Right lung (tissue), 5 donors: ENCODE results near the gene CUEDC1. TPM values are rescaled to one million over a fixed set of nuclear protein-coding genes. Genes with fewer than 3 reads are reported as not detected.
A peak's percentile ranks its signal among the peaks of the same experiment; 100 is the strongest.

Source experiments
- DNase-seq, 2 donors: peaks; one replicate each; pipeline ENCODE4 v3.0.0-alpha.2; 2013
- polyA plus RNA-seq, 5 donors: library from polyadenylated mRNA; unstranded; fragments of 120-200 nt; gene quantifications; one replicate each; pipeline versions ENCODE4 v1.2.1 to v1.2.3, GENCODE V29; 2013; ENCODE audit warnings: inconsistent platforms in 1 of 5, low replicate concordance in 1 of 5; ENCODE audit not compliant: insufficient read length in 5 of 5, insufficient read depth in 1 of 5

Gene CUEDC1
- polyA plus RNA-seq, 5 donors = 35.9 to 51.1 (median 37.9) TPM

DNA sequence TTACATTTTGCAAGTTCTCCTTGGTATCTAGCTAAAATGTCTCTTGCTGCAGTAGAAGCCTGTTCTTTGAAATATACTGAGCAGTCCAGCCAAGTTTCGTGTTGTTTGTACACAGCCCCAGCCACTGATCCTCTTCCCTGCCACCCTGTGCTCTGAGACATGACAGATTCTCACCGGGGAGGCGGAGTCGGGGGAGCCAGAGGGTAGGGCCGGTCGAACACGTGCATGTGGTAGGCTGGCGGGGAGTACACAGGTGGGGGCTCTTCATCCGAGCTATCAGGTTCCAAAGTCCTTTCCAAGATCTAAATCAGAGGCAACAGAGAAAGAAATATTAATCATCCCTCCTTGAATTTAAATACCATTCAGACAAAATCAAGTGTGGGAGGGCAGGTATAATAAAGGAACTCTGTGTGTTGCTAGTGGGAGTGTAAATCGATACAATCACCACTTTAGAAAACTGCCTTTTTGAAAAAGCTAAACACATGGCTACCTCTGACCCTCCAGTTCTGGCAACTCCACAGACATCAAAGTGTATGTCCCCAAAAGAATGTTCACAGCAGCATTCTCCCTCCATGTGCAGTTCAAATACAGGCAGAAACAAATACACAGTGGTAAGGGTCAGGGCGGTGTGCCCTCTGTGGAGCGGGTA is 75.7 kb downstream of the CUEDC1 start:
- no peak for DNase-seq

DNA sequence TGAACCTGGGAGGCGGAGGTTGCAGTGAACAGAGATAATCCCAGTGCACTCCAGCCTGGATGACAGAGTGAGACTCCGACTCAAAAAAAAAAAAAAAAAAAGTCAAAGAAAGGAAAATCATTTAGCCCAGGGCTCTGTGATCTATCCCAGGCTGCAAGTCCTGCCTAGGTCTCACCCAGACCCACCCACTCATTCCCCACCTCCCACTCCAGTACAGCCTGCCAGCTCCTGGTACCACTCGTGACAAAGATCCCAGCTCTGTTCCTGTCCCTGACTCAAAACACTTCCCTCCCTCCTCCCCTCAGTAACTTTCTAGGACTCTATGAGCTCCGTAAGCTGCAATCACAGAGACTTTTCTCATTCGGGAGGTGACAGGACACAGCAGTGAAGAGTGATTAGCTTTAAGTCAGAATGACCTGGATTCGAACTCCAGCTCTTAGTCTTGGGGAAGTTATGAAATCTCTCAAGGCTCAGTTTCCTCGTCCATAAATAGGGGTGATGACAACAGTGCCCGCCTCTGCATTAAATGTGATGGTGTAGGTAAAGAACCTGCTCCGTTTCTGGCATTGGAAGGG is 77.3 kb downstream of the CUEDC1 start:
- DNase-seq = no peak

DNA sequence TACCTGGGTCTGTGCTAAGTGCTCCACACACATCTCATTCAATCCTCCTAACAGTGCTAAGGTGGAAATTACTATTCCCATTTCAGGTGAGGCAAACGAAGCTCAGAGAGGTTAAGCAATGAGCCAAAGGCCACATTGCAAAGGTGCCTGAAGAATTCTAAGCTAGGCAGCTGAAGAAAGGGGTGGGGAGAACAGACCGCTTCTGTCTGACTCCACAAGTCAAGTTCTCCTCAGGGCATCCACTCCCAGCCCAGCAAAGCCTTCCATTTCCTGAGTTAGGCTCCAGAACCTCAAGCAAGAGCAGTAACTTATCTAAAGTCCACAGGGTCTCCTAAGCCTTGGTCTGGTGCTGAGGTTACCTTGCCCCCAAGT is 78.4 kb downstream of the CUEDC1 start:
- DNase-seq = no peak

DNA sequence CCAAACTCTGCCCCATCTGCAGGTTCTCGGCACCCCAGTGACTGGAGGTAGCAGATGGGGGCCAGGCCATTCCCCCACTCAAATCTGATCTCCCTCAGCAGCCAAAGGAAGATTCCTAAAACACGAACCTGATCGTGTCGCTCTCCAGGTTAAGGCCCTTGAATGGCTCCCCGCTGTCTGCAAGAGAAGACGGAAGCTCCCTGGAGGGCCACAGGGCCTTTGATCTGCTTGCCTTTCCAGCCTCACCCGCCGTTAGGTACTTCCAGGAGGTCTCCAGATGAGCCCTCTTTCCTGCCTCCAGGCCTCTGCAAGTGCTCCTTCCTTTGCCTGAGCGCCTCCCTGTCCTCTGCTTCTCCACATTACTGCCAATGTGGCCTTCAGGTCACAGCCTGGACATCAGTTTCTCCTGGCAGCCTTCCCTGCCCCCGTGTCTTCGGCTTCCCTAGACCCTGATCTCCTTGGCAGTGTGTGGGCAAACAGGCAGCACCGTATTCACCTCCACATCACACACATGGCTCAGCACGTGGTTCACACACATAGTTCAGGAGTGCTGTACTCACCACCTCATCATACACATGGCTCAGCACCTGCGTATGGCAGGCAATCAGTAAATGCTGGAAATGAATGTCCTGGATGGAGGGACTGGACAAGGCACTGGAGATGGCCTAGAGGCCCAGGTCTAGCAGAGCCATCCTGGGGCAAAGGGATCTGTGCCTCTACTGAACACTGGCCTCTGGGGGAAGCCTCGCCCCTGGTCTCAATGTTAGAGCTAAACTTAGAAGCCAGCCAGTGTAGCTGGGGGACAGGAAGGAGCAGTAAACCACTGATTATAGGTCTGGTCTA is 79.0 kb downstream of the CUEDC1 start:
- DNase-seq = no peak

DNA sequence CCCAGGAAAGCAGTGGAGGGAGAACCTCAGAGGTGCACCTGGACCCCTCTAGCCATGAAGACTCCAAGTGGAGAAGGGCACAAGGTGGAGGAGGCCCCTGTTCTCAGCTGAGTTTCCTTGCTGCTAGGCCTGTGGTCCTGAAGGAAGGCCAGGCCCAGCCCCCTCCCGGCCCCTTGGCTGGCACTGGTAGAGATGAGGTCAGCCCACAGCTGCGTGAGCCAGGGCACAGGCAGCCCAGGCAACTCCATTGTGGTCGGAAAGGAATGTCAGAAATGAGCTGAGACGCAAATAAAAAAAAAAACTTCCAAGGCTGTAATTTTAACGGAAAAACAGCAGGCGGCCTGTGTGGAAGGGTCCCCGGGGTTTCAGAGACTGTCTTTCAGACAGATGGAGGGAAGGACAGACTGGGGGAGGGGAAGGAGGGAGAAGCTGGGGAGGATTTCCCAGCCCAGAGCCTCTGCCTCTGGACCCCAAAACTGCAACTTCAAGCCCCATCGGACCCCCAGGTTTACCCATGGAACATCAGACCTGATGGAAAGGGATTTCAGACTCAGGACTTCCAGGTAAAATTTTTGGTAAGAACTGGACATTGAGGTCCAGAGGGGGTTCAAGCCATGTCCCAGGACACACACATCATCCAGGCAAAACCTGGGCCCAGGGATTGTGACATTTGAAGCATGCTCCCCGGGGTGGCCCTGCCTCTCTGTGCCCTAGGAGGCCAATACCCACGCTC is 79.8 kb downstream of the CUEDC1 start:
- peak; percentile 89 to 92 for DNase-seq

DNA sequence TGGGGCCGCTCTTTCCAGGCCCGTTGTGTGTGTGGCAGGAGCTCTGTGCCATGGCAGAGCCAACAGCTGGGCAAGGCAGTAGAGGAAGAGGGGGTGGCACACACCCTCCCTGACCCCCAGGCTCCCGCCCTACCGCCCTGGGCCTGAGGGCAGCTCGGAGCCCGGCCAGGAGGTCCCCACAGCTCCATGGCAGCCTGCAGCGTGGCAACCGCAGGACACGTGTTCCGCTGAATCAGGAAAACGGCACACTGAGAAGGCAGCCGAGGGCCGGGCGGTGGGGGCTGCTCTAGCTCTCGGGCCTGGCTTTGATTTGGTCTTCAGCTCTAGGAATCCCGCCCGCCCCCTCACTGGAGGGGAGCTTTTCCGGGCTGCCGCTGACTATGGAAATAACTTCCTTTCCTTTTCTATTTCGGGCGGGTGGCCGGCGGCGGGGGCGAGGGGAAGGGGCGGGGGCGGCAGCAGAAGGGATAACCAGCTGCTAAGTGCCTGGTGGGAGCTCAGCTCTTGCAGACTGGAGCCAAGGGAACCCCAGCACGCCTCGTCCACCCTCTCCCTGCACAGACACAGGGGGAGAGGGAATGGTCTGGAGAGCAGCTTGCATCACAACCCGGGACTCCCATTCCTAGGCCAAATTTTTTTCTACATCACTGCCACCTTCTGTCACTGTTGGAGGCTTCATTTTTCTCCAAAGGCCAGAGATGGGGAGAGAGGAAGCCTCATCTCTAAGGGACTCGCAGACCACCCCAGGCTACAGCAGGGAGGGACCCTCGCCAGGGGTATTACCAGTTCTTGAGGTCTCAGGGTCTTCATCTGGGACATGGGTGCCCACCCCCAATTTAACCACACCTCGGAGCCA is 80.5 kb downstream of the CUEDC1 start:
- peak; percentile 87 to 89 for DNase-seq

DNA sequence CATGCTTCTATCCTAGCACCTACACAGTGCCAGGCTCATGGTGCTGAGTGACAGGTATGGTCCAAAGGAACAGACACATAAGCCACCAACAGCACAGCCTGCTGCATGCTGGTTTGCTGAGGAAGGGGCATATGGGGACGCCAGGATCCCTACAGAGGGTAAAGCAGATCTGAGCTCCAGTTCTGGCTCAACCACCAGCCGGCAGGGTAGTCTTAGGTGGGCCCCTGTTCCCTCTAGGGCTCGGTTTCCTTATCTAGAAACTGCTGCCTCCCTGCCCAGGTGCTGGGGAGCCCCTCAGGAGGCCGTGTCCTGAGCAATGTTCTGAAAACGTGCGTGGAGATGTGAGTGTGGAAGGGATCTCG is 81.2 kb downstream of the CUEDC1 start:
- DNase-seq = no peak

DNA sequence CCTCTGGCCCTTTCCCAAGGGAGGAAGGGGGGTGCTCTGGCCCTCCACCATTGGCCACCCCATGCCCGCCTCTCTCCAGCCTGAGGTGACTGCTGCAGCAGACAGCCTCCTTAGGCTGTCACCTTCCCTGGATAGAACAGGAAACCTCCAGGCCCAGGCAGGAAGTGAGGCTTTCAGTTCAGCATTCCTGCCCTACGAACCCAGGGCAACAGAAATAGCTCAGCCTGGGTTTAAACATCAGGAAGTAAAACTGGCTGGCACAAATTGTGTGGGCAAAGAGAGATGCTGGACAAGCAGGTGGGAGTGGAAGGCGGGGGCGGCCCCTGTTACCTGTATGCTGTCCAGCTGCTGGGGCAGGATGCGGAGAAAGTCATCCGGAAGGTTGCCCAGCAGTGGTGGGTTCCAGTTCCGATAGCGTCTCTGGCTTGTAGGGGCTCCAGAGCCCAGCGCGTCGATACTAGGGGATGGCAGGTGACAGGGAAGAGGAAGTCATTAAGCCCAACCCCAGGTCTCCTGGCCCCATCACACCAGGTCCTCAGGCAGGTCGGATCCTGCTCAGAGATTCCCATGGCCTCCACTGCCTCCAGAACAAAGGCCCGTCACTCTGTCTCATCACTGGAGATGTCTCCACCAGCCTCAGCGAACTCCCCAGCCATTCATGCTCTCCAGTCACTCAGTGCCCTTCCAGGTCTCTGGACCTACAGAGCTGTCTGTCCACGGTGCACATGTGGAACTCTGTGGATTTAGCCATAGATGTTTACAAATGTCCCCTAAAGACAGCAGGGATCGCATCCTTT is 81.8 kb downstream of the CUEDC1 start:
- DNase-seq = no peak

DNA sequence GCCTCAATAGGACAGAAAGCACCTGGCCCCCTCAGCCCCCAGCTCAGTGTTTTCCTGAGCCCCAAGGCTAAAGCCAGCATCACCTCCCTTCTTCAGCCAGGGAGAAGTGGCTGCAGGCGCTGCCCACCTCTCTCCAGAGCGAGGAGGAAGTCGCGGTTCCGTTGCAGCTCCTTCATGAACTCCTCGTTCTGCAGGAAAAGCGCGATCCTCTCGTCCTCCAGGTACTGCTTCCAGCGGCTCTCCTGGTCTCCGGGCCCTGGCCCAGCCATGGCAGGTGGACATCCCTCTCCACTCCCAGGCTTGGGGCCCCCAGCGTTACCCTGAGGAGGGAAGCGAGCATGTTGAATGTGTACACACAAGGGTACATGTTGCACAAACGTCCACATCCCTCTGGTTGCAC is 82.7 kb downstream of the CUEDC1 start:
- no peak for DNase-seq

DNA sequence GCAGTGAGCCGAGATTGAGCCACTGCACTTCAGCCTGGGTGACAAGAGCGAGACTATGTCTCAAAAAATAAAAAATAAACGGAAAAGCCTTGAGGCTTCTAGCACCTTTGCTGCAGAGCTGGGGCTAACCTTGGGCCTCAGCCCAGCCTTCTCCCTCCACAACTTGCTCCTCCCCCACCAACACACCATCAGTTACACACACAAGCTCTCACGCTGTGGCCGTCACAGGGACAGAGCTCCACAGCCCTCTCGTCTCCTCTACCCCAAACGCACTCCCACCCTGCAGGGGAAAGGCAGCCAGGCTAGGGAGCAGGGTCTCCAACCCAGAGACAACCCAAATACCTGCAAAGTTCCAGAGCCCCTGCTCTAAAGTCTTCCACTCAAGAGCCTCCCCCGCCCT is 83.3 kb downstream of the CUEDC1 start:
- DNase-seq = no peak

DNA sequence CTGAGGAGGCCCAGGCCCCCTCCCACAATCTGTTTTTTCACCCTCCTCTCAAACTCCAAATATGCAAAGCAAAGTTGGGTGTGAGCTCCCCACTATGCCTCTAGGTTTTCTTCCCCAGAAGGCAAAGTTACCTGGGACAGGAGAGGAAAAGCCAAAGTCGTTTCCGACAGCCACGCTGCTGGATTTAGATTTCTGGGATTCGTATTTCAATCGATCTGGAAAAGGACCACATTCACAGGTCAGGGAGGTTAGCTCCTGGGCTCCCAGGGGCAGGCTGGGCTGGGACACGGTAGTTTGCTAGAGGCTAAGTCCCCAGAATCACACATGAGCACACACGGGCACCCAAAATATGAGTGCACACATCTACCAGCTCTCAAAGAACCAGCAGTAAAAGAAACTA is 84.1 kb downstream of the CUEDC1 start:
- DNase-seq = no peak

DNA sequence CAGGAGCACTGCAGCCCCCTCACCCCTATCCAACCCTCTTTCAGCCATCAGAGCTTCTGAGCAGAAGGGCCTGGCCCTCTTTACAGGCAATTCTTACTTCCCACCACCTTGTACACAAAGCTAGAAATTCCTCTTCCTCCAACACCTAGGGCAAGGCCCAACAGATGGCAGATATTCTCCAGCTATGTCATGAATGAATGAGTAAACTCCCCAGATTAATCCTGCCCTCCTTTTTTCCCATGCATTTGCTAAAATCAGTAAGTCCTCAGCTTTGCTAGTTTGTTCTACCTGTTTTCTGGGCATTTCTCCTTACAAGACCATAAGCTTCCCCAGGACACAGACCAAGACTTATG is 85.0 kb downstream of the CUEDC1 start:
- DNase-seq = no peak

DNA sequence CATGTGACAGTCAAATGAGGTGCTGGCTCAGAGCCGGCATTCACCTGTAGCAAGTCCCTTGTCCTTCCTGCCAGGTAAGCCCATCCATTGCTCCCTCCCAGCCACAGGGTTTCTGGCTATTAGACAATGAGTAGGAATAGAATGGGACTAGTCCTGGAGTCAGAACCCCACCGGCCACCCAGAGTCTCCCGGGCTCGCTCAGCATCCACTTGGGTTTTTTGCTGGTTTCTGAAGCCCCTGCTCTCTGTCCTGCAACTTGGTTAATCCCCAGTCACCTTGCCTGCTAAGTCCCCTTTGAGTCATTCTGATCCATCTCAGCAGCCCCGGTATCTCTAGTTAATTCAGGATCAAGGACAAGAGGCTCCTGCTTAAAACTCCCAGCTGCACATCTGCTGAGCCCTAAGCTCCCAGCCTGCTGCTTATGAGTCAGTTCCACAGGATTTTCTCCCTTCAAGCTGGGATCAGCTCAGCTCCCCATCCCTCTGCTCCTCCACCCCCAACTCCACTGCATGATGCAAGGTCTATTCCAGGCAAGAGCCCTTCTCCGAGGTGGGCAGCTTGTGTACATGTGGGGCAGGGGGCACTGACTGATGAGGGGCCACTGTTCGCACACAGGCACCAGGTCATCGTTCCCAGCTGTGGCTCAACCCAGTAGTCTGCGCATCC is 85.5 kb downstream of the CUEDC1 start:
- DNase-seq = no peak

DNA sequence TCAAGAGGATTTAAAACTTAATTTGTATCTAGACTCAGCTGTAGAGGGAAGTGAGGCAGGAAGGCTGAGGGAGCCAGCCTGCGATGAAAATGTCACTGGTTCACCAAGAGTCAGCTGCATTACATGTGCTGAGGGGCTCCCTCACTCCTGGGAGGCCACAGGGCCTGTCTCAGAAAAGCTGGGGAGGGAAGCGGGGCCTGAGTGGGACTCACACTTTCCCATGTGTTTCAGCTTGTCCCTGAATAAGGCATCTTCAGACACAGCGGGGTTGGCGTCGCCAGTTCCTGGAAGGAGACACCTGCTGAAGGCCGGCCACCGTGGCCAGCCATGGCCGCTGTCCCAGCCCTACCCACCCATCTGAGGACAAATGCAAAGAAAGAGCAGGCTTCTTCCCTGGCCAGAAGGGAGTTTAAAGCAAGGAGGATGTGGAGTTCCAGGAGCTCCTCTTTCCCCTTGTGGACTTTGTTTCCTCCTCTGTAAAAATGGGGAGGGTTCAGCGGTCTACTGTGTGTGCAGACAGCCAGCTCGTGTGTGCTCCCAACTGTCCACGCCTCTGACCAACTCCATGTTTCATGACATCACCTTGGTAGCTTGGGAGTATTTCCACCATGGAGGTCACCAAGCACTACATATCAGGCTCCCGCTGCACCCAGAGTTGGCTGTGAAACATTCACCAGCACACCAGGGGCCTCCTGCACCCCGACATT is 86.1 kb downstream of the CUEDC1 start:
- DNase-seq = no peak

DNA sequence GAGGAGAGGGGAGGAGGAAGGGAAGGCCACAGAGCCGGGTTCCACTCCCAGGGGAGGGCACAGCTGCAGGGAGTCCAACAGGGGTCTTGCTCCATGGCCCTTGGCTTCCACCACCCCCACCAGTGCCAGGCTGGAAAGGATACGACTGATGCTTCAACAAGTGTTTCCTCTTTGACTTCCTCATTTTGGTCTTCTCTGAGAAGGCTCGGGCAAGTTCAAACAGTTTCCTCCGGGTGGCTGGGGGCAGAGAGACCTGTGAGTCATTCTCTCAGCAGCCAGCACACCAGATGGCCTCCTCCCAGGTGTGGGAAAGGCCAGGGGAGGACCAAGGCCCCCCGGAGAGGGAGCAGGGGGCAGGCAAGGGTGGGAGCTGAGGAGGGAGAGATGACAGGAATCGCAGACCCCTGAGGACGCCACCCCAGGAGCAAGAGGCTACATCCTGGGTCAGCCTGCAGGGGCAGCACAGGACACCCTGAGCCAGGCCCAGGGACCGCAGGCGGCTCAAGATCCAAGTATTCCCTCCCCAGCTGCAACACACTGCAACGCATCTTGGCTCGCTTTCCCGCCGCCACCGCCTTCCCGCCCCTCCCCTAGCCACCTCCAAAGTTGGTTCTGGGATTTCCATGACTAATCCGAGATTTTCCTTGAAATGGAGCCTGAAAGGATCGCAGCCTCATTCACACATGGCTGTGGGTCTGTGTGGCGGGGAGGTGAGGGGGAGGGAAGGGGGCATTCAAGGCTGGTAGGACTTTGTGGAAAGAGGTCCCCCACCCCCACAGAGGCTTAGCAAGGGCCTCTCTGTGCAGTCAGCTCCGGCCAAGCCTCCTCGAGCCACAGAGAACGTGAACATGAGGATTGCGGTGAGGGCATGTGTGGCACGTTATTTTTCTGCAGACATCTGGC is 87.0 kb downstream of the CUEDC1 start:
- DNase-seq = no peak

DNA sequence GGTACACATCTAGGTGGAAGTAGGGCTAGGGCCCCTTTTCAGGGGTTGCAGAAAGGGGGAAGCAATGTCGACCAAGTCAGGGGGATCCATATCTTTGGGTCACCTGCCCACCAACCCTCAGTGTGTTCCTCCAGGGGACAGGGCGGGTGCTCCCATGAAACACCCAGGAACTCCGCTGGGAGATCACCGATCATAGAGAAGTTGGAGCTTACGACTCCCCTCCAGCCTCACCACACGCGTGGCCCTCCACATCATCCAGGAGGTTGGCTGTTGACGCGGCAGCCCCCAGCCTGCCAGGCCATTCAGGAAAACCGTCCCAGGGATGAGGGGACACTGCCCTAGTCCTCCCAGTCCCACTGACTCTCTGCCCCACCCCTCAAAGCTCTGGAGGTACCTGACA is 88.1 kb downstream of the CUEDC1 start:
- no peak for DNase-seq

DNA sequence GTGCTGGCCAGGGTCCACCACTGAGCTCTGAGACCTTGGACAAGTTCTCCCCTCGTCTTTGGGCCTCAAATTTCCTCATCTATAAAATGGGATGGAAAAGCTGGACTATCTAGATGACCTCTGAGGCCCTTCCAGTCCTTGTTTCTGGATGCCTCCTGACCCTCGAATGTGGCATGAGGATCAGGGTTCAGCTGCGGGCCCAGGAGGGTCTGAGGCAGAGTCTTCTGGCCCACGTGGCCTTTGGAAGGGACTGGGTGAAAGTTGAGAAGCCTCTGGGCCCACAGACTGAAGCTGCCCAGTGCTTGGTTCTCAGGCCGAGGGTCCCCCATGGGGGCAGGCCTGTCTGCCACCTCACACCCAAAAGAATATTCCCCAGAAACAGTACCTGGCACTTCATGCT is 88.5 kb downstream of the CUEDC1 start:
- DNase-seq = no peak

DNA sequence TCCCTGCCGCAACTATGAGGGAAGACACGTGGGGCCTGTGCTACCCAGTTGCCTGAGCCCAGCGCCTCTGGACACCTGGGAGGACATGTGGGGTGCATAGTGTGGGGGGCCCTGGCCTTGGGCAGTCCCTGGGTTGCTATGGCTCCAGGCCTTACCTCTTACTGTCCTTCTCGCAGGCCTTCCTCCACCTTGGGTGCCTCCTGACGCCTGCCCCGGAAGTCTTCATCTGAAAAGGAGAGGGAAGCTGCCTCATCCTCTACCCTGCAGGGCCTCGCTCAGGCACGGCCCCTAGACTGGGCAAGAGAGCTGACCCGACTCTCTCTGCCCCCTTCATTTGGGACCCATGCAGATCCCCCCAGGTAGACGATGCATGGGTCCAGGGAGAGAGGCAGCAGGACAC is 88.9 kb downstream of the CUEDC1 start:
- DNase-seq = no peak

DNA sequence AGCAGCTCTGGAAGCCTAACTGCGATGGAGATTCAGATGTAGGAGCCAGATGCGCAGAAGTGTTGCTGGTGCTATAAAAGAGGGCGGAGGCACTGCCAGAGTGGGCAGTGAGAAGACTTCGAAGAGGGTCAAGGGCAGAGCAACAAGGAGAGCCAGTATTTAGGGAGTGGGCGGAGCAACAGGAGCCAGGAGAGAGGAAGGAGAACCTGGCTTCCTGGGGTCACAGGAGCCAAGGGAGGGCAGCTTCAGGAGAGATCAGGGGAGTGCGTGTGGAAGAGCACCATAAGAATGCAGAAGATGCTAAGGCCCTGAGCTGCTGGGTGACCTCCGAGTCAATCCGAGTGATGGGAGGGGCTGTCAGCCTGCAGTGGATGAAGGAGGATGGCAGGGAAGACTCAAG is 90.9 kb downstream of the CUEDC1 start:
- DNase-seq = no peak
